ENCODE results near the gene HENMT1. TPM values are rescaled to one million over a fixed set of nuclear protein-coding genes. Genes with fewer than 3 reads are reported as not detected.
A peak's percentile ranks its signal among the peaks of the same experiment; 100 is the strongest.

The HENMT1 gene
- total RNA-seq, 2 donors from 2014 or later: 3.4 to 7.9 TPM

- H3K36me3 ChIP-seq: no peaks in the 10 kb centered on the region
- H3K27me3 ChIP-seq (replicated peaks; ENCODE audit: insufficient read depth): no peaks in the 10 kb centered on the region
- H3K9me3 ChIP-seq: no peaks in the 10 kb centered on the region
- ATAC-seq (ENCODE audit: insufficient number of reproducible peaks, low FRiP score, low read depth) (no peak), DNase-seq (ENCODE audit: low spot score) (no peak)
- no peak overlapping the region for H3K27ac ChIP-seq
- H3K4me1 ChIP-seq (ENCODE audit: control insufficient read depth in 1 of 2, low read depth in 2 of 2): peaks cover 0 to 6% of the 10 kb centered on the region in 2 donors
- no peak overlapping the region for H3K4me3 ChIP-seq
- no peak for TF ChIP-seq CTCF (IDR thresholded peaks at IDR 0.05)
Observed at GRCh38 chr1:108664481-108664880, 3.6 kb upstream of the HENMT1 start.

GRCh38 chr1:108663074-108663473 lies 2.2 kb upstream of the HENMT1 start:
- no peaks in the 10 kb centered on the region for H3K36me3 ChIP-seq
- no peaks in the 10 kb centered on the region for H3K9me3 ChIP-seq
- H3K27ac ChIP-seq: no peak overlapping the region
- no peak overlapping the region for H3K4me3 ChIP-seq
- no peak for ATAC-seq (ENCODE audit: insufficient number of reproducible peaks, low FRiP score, low read depth)
- peaks cover 0 to 6% of the 10 kb centered on the region in 2 donors for H3K4me1 ChIP-seq (ENCODE audit: control insufficient read depth in 1 of 2, low read depth in 2 of 2)
- no peak for TF ChIP-seq CTCF (IDR thresholded peaks at IDR 0.05)
- DNase-seq (ENCODE audit: low spot score): no peak
- H3K27me3 ChIP-seq (replicated peaks; ENCODE audit: insufficient read depth): no peaks in the 10 kb centered on the region

GRCh38 chr1:108657356-108658080 lies 3.4 kb downstream of the HENMT1 start:
- ATAC-seq (ENCODE audit: insufficient number of reproducible peaks, low FRiP score, low read depth): no peak
- DNase-seq (ENCODE audit: low spot score): no peak
- H3K36me3 ChIP-seq: no peaks in the 10 kb centered on the region
- no peak overlapping the region for H3K4me3 ChIP-seq
- TF ChIP-seq CTCF (IDR thresholded peaks at IDR 0.05): no peak
- no peaks in the 10 kb centered on the region for H3K9me3 ChIP-seq
- H3K27ac ChIP-seq: no peak overlapping the region
- H3K27me3 ChIP-seq (replicated peaks; ENCODE audit: insufficient read depth): no peaks in the 10 kb centered on the region
- H3K4me1 ChIP-seq (ENCODE audit: control insufficient read depth in 1 of 2, low read depth in 2 of 2): peaks cover 0 to 6% of the 10 kb centered on the region in 2 donors

- no peak overlapping the region for H3K4me3 ChIP-seq
- no peaks in the 10 kb centered on the region for H3K9me3 ChIP-seq
- H3K4me1 ChIP-seq (ENCODE audit: control insufficient read depth in 1 of 2, low read depth in 2 of 2): no peaks in the 10 kb centered on the region
- no peak overlapping the region for H3K27ac ChIP-seq
- ATAC-seq (ENCODE audit: insufficient number of reproducible peaks, low FRiP score, low read depth): no peak
- H3K36me3 ChIP-seq: no peaks in the 10 kb centered on the region
- no peak for DNase-seq (ENCODE audit: low spot score)
- H3K27me3 ChIP-seq (replicated peaks; ENCODE audit: insufficient read depth): no peaks in the 10 kb centered on the region
- TF ChIP-seq CTCF (IDR thresholded peaks at IDR 0.05): no peak
Observed at GRCh38 chr1:108653431-108654105, 7.3 kb downstream of the HENMT1 start.

- Histone ChIP-seq H3K36me3 (no peaks in the 10 kb centered on the region), H3K4me3 (peak overlapping the region; percentile 29), H3K27me3 (replicated peaks; ENCODE audit: insufficient read depth) (no peaks in the 10 kb centered on the region), H3K27ac (peak overlapping the region in 1 of 2 donors; percentile 58), H3K4me1 (ENCODE audit: control insufficient read depth in 1 of 2, low read depth in 2 of 2) (peaks cover 6 to 15% of the 10 kb centered on the region in 2 donors), H3K9me3 (no peaks in the 10 kb centered on the region)
- ATAC-seq (ENCODE audit: insufficient number of reproducible peaks, low FRiP score, low read depth) (no peak), DNase-seq (ENCODE audit: low spot score) (peak; percentile 37)
- no peak for TF ChIP-seq CTCF (IDR thresholded peaks at IDR 0.05)
Observed at GRCh38 chr1:108646648-108647269, 14.1 kb downstream of the HENMT1 start.
